Astrocyte of the hippocampus (primary cell): ENCODE results near the gene ARHGAP10.
"Not testable (repeated sequence)": the region's sequence is repeated elsewhere in the genome, so short reads cannot be mapped to it uniquely, and the experiment has no call there.

ENCODE experiments used
- DNase-seq: peaks from one replicate; pipeline ENCODE4 v3.0.0; 2011; ENCODE audit warnings: low read depth, low spot score

The ARHGAP10 gene

GRCh38 chr4:147793569-147794313 lies 61.9 kb downstream of the ARHGAP10 start:
- DNase-seq: no peak

GRCh38 chr4:147794314-147794680 lies 62.4 kb downstream of the ARHGAP10 start:
- DNase-seq: no peak

- no peak for DNase-seq
Observed at GRCh38 chr4:147794787-147795413, 63.0 kb downstream of the ARHGAP10 start.

GRCh38 chr4:147799057-147799456 lies 67.2 kb downstream of the ARHGAP10 start:
- not testable (repeated sequence) for DNase-seq

GRCh38 chr4:147799986-147800555 lies 68.2 kb downstream of the ARHGAP10 start:
- peak; percentile 61 for DNase-seq

GRCh38 chr4:147801820-147802219 lies 69.9 kb downstream of the ARHGAP10 start:
- no peak for DNase-seq

GRCh38 chr4:147802346-147802745 lies 70.5 kb downstream of the ARHGAP10 start:
- no peak for DNase-seq

GRCh38 chr4:147805946-147806345 lies 74.1 kb downstream of the ARHGAP10 start:
- no peak for DNase-seq

- DNase-seq: no peak
Observed at GRCh38 chr4:147808447-147808846, 76.6 kb downstream of the ARHGAP10 start.

- no peak for DNase-seq
Observed at GRCh38 chr4:147809211-147809610, 77.3 kb downstream of the ARHGAP10 start.

GRCh38 chr4:147811878-147812277 lies 80.0 kb downstream of the ARHGAP10 start:
- DNase-seq: no peak

- DNase-seq: no peak
Observed at GRCh38 chr4:147813109-147813773, 81.4 kb downstream of the ARHGAP10 start.

- DNase-seq: no peak
Observed at GRCh38 chr4:147813973-147814372, 82.1 kb downstream of the ARHGAP10 start.

- no peak for DNase-seq
Observed at GRCh38 chr4:147814376-147814775, 82.5 kb downstream of the ARHGAP10 start.

- no peak for DNase-seq
Observed at GRCh38 chr4:147815741-147816140, 83.9 kb downstream of the ARHGAP10 start.

GRCh38 chr4:147816382-147817254 lies 84.7 kb downstream of the ARHGAP10 start:
- no peak for DNase-seq

- DNase-seq: no peak
Observed at GRCh38 chr4:147820975-147821374, 89.1 kb downstream of the ARHGAP10 start.

GRCh38 chr4:147821555-147821954 lies 89.7 kb downstream of the ARHGAP10 start:
- DNase-seq: no peak

GRCh38 chr4:147822128-147822527 lies 90.2 kb downstream of the ARHGAP10 start:
- DNase-seq: peak; percentile 45

- DNase-seq: no peak
Observed at GRCh38 chr4:147823130-147823529, 91.2 kb downstream of the ARHGAP10 start.

- no peak for DNase-seq
Observed at GRCh38 chr4:147824316-147824715, 92.4 kb downstream of the ARHGAP10 start.
